Osteocyte (in vitro differentiated cells): Measurements from ENCODE around the gene DIP2C. TPM values are rescaled to one million over a fixed set of nuclear protein-coding genes. Genes with fewer than 3 reads are reported as not detected.

ENCODE experiments used
- DNase-seq: peaks from one replicate; pipeline ENCODE4 v3.0.0; 2021; ENCODE audit warnings: mixed read lengths; ENCODE audit not compliant: unreplicated experiment; ENCODE audit errors: extremely low spot score
- H3K27ac Mint-ChIP-seq: one replicate; pipeline ENCODE4 v1.8.0; 2021; ENCODE audit warnings: mild to moderate bottlenecking, mixed read lengths; ENCODE audit not compliant: unreplicated experiment
- H3K27me3 Mint-ChIP-seq: one replicate; pipeline ENCODE4 v1.8.0; 2021; ENCODE audit warnings: mixed read lengths; ENCODE audit not compliant: unreplicated experiment
- H3K36me3 Mint-ChIP-seq: one replicate; pipeline ENCODE4 v1.8.0; 2021; ENCODE audit warnings: mixed read lengths; ENCODE audit not compliant: unreplicated experiment
- H3K4me1 Mint-ChIP-seq: one replicate; pipeline ENCODE4 v1.8.0; 2021; ENCODE audit warnings: mixed read lengths; ENCODE audit not compliant: unreplicated experiment
- H3K4me3 Mint-ChIP-seq: one replicate; pipeline ENCODE4 v1.8.0; 2021; ENCODE audit warnings: mild to moderate bottlenecking, moderate library complexity, mixed read lengths; ENCODE audit not compliant: unreplicated experiment
- H3K9me3 Mint-ChIP-seq: one replicate; pipeline ENCODE4 v1.8.0; 2021; ENCODE audit warnings: mixed read lengths; ENCODE audit not compliant: unreplicated experiment
- total RNA-seq: library from RNA; stranded (reverse); gene quantifications from 2 replicates; pipeline ENCODE4 v1.2.1, GENCODE V29; 2021
- TF ChIP-seq, protein P1 (sequence below): fragments of 200-600 bp; sonication (generic); IDR thresholded peaks from 2 replicates; pipeline ENCODE4 v1.5.0; 2021; ENCODE audit warnings: antibody characterized with exemption, mild to moderate bottlenecking, moderate library complexity

DIP2C gene
- total RNA-seq, 1 donor from 2014 or later, result 36.8 TPM

DNA sequence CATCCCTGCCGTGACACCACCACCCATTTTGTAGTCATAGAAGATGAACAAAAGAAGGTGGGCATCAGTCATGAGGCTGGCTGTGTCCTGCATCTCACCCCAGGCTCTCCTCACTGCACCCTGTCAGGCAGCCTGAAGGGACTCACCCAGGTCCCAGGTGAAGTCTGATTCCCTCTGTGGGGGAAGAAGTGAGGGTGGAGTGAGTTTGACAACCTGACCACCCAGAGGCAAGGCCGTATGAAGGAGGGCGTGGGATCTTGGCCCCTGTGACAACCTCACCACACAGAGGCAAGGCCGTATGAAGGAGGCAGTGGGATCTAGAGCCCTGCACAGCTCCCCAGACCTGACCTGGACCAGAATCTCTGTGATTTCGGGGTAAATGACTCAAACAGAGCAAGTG is 152.5 kb downstream of the DIP2C start:
- Mint-ChIP-seq H3K27ac (no peak overlapping the region), H3K27me3 (no peaks in the 10 kb centered on the region), H3K36me3 (no peaks in the 10 kb centered on the region), H3K4me1 (peaks cover 19% of the 10 kb centered on the region), H3K9me3 (no peaks in the 10 kb centered on the region), H3K4me3 (no peak overlapping the region)
- DNase-seq, result no peak
- TF ChIP-seq, protein P1, sequence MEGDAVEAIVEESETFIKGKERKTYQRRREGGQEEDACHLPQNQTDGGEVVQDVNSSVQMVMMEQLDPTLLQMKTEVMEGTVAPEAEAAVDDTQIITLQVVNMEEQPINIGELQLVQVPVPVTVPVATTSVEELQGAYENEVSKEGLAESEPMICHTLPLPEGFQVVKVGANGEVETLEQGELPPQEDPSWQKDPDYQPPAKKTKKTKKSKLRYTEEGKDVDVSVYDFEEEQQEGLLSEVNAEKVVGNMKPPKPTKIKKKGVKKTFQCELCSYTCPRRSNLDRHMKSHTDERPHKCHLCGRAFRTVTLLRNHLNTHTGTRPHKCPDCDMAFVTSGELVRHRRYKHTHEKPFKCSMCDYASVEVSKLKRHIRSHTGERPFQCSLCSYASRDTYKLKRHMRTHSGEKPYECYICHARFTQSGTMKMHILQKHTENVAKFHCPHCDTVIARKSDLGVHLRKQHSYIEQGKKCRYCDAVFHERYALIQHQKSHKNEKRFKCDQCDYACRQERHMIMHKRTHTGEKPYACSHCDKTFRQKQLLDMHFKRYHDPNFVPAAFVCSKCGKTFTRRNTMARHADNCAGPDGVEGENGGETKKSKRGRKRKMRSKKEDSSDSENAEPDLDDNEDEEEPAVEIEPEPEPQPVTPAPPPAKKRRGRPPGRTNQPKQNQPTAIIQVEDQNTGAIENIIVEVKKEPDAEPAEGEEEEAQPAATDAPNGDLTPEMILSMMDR, result no peak

DNA sequence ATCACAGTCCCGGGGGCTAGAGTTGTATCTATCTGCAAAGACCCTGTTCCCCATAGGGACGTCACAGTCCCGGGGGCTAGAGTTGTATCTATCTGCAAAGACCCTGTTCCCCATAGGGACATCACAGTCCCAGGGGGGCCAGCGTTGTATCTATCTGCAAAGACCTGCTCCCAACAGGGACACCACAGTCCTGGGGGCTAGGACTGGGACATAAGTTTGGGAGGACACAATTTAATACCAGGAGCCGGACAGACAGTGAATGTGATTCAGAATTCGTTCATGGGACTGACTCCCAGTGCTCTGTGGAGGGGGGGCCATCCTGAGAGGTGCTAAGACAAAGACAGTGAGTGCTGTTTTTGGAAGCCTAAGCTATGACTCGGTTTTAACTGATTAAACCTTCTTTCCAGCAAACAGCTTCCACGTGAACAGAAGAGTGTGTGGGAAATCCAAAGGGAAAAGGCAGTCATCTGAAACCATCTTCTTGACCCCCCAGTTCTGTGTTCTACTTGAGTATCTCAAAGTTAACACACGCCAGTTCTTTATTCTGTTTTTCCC is 153.0 kb downstream of the DIP2C start:
- Mint-ChIP-seq H3K27ac (no peak overlapping the region), H3K36me3 (no peaks in the 10 kb centered on the region), H3K4me3 (no peak overlapping the region), H3K27me3 (no peaks in the 10 kb centered on the region), H3K4me1 (peaks cover 17% of the 10 kb centered on the region), H3K9me3 (no peaks in the 10 kb centered on the region)
- no peak for DNase-seq
- TF ChIP-seq, protein P1, result no peak

DNA sequence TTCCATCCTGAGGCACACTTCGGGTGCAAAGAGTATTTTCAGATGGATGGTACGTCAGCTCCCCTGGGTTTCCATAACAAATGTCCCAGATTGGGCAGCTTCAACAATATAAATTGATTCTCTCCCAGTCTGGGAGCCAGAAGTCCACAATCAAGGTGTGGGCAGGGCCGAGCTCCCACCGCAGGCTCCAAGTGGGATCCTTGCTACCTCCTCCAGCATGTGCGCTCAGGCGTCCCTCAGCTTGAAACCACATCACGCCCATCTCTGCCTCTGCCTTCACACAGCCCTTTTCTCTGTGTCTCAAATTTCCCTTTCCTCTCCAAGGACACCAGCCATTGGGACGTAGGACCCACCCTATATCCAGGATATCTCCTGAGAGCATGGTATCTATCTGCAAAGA is 153.5 kb downstream of the DIP2C start:
- H3K27me3 Mint-ChIP-seq, result no peaks in the 10 kb centered on the region
- H3K4me3 Mint-ChIP-seq, result no peak overlapping the region
- no peak overlapping the region for H3K27ac Mint-ChIP-seq
- TF ChIP-seq, protein P1, result no peak
- no peaks in the 10 kb centered on the region for H3K36me3 Mint-ChIP-seq
- no peak for DNase-seq
- H3K9me3 Mint-ChIP-seq, result no peaks in the 10 kb centered on the region
- H3K4me1 Mint-ChIP-seq, result peaks cover 20% of the 10 kb centered on the region

DNA sequence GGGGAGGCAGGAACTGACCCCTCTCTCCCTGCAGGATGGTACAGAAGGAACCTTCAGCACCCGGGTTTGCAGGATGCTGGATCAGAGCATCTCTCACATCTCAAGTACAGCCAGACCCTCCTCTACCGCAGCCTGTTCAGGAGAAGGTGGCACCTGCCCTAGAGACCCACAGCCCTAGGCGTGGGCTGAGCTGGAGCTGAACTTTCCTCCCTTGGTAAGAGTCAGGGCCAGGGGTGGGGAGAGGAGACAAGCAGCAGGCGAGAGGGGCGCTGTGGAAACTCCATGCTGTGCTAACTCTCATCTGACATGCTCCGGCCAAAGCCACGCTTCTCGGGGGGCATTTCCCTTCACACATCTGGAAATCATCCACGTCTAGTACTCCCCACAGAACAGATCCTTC is 154.4 kb downstream of the DIP2C start:
- Mint-ChIP-seq H3K4me1 (peaks cover 20% of the 10 kb centered on the region), H3K9me3 (no peaks in the 10 kb centered on the region), H3K4me3 (no peak overlapping the region), H3K27me3 (no peaks in the 10 kb centered on the region), H3K27ac (no peak overlapping the region), H3K36me3 (no peaks in the 10 kb centered on the region)
- TF ChIP-seq, protein P1, result no peak
- no peak for DNase-seq

DNA sequence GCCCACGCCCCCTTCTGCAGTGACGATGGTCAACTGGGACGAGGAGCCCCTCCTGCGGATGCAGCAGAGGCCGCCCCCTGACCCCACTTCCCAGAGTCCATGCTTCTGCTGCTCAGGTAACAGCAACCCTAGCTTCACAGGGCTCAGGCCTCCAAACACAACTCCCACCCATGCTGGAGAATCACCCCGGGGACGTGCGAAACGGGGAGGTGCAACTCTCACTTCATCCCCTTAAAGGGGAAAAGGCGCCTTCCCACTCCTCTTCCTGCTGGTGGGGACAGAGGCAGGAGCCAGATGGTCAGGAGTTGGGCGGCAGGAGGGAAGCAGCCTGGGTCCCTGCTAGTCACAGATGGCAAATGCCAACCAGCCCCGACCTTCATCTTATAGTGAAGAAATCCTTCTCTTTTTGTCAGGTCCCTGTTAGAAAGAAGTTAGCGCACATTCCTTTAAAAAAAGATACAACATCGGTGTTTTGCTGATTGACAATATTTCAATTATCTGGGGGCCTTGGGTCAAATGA is 155.4 kb downstream of the DIP2C start:
- H3K27me3 Mint-ChIP-seq, result no peaks in the 10 kb centered on the region
- H3K36me3 Mint-ChIP-seq, result no peaks in the 10 kb centered on the region
- no peak overlapping the region for H3K4me3 Mint-ChIP-seq
- DNase-seq, result no peak
- TF ChIP-seq, protein P1, result no peak
- no peaks in the 10 kb centered on the region for H3K9me3 Mint-ChIP-seq
- H3K4me1 Mint-ChIP-seq, result peaks cover 20% of the 10 kb centered on the region
- H3K27ac Mint-ChIP-seq, result no peak overlapping the region
